Activated B cell treated with CpG ODN at 0.5 μM for 24 hours (primary cell): ENCODE data around the gene MYH3. TPM values are rescaled to one million over a fixed set of nuclear protein-coding genes. Genes with fewer than 3 reads are reported as not detected.
A peak's percentile ranks its signal among the peaks of the same experiment; 100 is the strongest.

Source experiments
- ATAC-seq: fragments of 200-7000 bp; cut with Tn5 transposase; one replicate; pipeline ENCODE4 v1.10.0; 2021; ENCODE audit warnings: low read depth, mild to moderate bottlenecking, moderate library complexity
- CTCF ChIA-PET: fragments of 350-600 bp; sonication (Branson Sonifier 250); formaldehyde crosslinking; loops from one replicate; lab custom pipeline; 2021; ENCODE audit warnings: antibody characterized with exemption; lab: Charles Lee
- POLR2A ChIA-PET: fragments of 350-600 bp; sonication (Branson Sonifier 250); formaldehyde crosslinking; loops from one replicate; lab custom pipeline; 2021; ENCODE audit warnings: antibody characterized with exemption; lab: Charles Lee
- DNase-seq: peaks from one replicate; pipeline ENCODE4 v3.0.0; 2022
- H3K27ac Mint-ChIP-seq: one replicate; pipeline ENCODE4 v1.8.0; 2020; ENCODE audit warnings: mixed read lengths
- H3K27me3 Mint-ChIP-seq: one replicate; pipeline ENCODE4 v1.8.0; 2021; ENCODE audit warnings: mixed read lengths
- H3K36me3 Mint-ChIP-seq: one replicate; pipeline ENCODE4 v1.8.0; 2021; ENCODE audit warnings: low read depth, mixed read lengths
- H3K4me1 Mint-ChIP-seq: one replicate; pipeline ENCODE4 v1.8.0; 2021; ENCODE audit warnings: mixed read lengths
- H3K4me3 Mint-ChIP-seq: one replicate; pipeline ENCODE4 v1.8.0; 2020; ENCODE audit warnings: mild to moderate bottlenecking, mixed read lengths
- H3K9me3 Mint-ChIP-seq: one replicate; pipeline ENCODE4 v1.8.0; 2020; ENCODE audit warnings: mixed read lengths
- intact Hi-C: fragments of 100-400 bp; cut with micrococcal nuclease; formaldehyde crosslinking; loops from one replicate; pipeline ENCODE4 v1.15.1; 2024
- total RNA-seq: library from RNA; stranded (reverse); gene quantifications from 2 replicates; pipeline ENCODE4 v1.2.3, GENCODE V29; 2022
- TF ChIP-seq, protein P1 (sequence below): fragments of 200-600 bp; IDR thresholded peaks from one replicate; pipeline ENCODE4 v1.8.0; 2022; ENCODE audit warnings: antibody characterized with exemption, mild to moderate bottlenecking

Gene MYH3
- 5.8 and 5.9 TPM in 2 replicates for total RNA-seq

DNA sequence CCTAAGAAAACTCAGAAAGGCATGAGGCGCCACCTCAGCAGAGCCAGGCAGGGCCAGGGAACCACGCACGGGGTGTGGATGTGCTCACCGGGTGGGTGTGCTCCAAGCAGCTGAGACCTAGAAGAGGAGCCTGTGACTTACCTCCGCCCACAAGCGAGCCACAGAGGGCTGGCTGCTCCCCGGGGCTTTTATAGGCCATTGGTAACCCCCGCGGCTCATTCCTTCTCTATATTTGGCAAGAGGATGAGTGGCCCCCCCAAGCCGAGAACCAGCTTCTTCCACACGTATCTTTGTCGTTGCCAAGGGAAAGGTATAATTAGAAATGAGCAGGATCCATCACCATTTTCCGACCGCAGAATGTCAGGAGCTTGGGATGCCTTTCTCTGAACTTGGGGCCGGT lies at the start of gene MYH3:
MYH3 (minus strand) TSS at position 162 of the 400 bp plus-strand sequence. CDS start 2,245 bp downstream, outside the sequence.
- POLR2A ChIA-PET: no interaction called here
- no peaks in the 10 kb centered on the region for H3K9me3 Mint-ChIP-seq
- H3K4me3 Mint-ChIP-seq: no peak within 1 kb of the TSS
- H3K27me3 Mint-ChIP-seq: peaks cover 4% of the 10 kb centered on the region
- ATAC-seq: no peak
- no peak within 1 kb of the TSS for H3K27ac Mint-ChIP-seq
- peaks cover 13% of the 10 kb centered on the region for H3K36me3 Mint-ChIP-seq
- no peak for DNase-seq
- CTCF ChIA-PET: no interaction called here
- intact Hi-C loops: no loop called here
- peaks cover 10% of the 10 kb centered on the region for H3K4me1 Mint-ChIP-seq
- TF ChIP-seq, protein P1, sequence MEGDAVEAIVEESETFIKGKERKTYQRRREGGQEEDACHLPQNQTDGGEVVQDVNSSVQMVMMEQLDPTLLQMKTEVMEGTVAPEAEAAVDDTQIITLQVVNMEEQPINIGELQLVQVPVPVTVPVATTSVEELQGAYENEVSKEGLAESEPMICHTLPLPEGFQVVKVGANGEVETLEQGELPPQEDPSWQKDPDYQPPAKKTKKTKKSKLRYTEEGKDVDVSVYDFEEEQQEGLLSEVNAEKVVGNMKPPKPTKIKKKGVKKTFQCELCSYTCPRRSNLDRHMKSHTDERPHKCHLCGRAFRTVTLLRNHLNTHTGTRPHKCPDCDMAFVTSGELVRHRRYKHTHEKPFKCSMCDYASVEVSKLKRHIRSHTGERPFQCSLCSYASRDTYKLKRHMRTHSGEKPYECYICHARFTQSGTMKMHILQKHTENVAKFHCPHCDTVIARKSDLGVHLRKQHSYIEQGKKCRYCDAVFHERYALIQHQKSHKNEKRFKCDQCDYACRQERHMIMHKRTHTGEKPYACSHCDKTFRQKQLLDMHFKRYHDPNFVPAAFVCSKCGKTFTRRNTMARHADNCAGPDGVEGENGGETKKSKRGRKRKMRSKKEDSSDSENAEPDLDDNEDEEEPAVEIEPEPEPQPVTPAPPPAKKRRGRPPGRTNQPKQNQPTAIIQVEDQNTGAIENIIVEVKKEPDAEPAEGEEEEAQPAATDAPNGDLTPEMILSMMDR: no peak

- CTCF ChIA-PET: no interaction called here
- no peaks in the 10 kb centered on the region for H3K9me3 Mint-ChIP-seq
- no peak overlapping the region for H3K27ac Mint-ChIP-seq
- ATAC-seq (no peak), DNase-seq (no peak)
- peaks cover 23% of the 10 kb centered on the region for H3K4me1 Mint-ChIP-seq
- intact Hi-C loops: no loop called here
- TF ChIP-seq, protein P1: no peak
- H3K36me3 Mint-ChIP-seq: peaks cover 59% of the 10 kb centered on the region
- POLR2A ChIA-PET: no interaction called here
- H3K4me3 Mint-ChIP-seq: no peak overlapping the region
- no peaks in the 10 kb centered on the region for H3K27me3 Mint-ChIP-seq
Observed at GRCh38 chr17:10705727-10706126, 48.6 kb upstream of the MYH3 start.

DNA sequence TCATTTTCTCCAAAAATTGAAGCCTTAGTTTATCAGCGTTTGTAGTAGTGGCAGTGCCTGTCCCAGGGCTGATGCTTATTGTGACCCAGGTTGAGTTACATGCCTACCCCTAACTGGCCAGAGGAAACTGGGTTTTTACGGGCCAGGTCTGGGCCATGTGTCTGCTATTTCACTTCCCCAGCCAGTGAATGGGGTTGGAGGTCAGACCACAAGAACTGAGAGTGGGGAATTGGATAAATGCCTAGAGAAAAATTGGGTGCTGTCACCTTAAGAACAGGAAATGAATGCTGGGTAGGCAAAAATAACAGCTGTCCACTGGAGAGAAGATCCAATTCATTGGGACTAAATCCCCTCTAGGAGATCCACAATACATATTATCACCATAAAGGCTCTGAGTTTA lies 45.5 kb upstream of the MYH3 start:
- intact Hi-C loops: no loop called here
- no peak for ATAC-seq
- TF ChIP-seq, protein P1: no peak
- POLR2A ChIA-PET: interaction anchor here (0.6 kb wide), 1 partner anchor 1126 kb away, joined by 3 read pairs; the partner anchor contains the start of gene CFAP52
- CTCF ChIA-PET: no interaction called here
- no peaks in the 10 kb centered on the region for H3K27me3 Mint-ChIP-seq
- DNase-seq: no peak
- H3K27ac Mint-ChIP-seq: peak overlapping the region; percentile 50
- no peak overlapping the region for H3K4me3 Mint-ChIP-seq
- H3K9me3 Mint-ChIP-seq: no peaks in the 10 kb centered on the region
- peaks cover 49% of the 10 kb centered on the region for H3K4me1 Mint-ChIP-seq
- peaks cover 38% of the 10 kb centered on the region for H3K36me3 Mint-ChIP-seq

DNA sequence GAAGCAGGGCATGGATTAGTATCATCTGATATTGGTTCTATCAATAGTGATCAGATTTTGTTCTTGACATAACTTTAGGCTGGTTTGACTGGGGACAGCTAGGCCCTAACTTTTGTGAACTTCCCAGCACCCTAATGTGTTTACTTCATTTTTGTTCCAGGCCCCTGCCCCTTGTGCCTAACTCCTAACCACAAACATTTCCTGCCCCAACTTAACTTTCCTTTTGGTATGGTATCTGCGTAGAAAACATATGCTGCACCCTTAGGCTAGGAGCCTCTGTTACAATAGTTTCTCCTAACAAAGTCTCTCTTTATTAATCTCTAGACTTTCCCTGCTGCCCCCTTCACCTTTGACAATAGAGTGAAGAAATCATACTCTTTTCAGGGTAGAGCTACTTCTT lies 42.7 kb upstream of the MYH3 start:
- TF ChIP-seq, protein P1: no peak
- H3K4me3 Mint-ChIP-seq: peak overlapping the region; percentile 16
- ChIA-PET POLR2A (no interaction called here), CTCF (no interaction called here)
- no peaks in the 10 kb centered on the region for H3K9me3 Mint-ChIP-seq
- intact Hi-C loops: loop anchor here (5.0 kb wide), 1 partner anchor 68 kb away; no protein-coding TSS in a partner anchor
- ATAC-seq (no peak), DNase-seq (no peak)
- no peaks in the 10 kb centered on the region for H3K27me3 Mint-ChIP-seq
- peaks cover 25% of the 10 kb centered on the region for H3K36me3 Mint-ChIP-seq
- peaks cover 60% of the 10 kb centered on the region for H3K4me1 Mint-ChIP-seq
- peak overlapping the region; percentile 55 for H3K27ac Mint-ChIP-seq

DNA sequence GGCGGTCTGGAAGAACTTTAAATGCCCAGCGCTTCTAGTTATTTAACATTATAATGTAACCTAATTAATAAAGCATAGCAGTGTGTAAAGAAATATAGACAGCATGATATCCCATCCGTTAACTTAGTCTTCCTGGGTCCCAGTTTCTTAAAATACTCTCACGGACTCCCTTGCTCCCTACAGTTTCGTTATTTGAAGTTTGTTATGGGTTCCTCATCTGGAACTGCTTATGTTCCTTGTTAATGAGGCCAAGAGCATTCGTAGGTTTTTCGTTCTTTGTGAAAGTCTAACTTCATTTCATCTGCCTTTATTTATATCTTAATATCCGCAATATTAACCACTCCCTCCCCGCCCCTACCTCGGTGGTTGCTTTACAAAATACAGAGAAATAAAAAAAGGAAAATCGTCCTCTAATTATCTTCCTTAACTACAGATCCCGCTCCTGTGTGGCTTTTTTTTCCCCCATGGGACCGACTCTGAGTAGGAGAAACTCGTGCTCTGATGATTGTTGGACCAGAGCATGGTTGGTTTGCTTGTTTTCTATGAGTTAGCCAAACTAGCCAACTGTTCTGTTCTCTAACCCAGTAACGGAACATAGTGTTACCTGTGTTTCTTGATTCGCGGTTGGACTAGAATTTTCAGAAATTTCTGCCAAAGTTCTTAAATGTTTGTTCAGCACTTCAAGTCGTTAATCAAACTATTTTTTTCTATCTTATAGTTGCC lies 41.1 kb upstream of the MYH3 start:
- Mint-ChIP-seq H3K4me3 (peak overlapping the region; percentile 92), H3K27ac (peak overlapping the region; percentile 92), H3K4me1 (peaks cover 55% of the 10 kb centered on the region), H3K9me3 (no peaks in the 10 kb centered on the region), H3K36me3 (peaks cover 29% of the 10 kb centered on the region), H3K27me3 (no peaks in the 10 kb centered on the region)
- ATAC-seq (no peak), DNase-seq (no peak)
- POLR2A ChIA-PET: interaction anchor here (0.6 kb wide), 1 partner anchor 21 kb away, joined by 3 read pairs; no protein-coding TSS in a partner anchor
- CTCF ChIA-PET: no interaction called here
- intact Hi-C loops: loop anchor here (5.0 kb wide), 1 partner anchor 66 kb away; no protein-coding TSS in a partner anchor
- TF ChIP-seq, protein P1: no peak
